Natural killer cell (primary cell): ENCODE data around the gene PBX2. TPM values are rescaled to one million over a fixed set of nuclear protein-coding genes. Genes with fewer than 3 reads are reported as not detected.

Source experiments
- ATAC-seq, 3 donors: fragments of 150-1000 bp in 2 of 3; fragments of 200-7000 bp in 1 of 3; cut with Tn5 transposase; 1 replicate in 1 of 3; 2 replicates in 2 of 3; pipeline ENCODE4 v1.10.0; 2021; ENCODE audit warnings: mild to moderate bottlenecking in 2 of 3, moderate library complexity in 2 of 3
- DNase-seq, 2 donors: peaks; one replicate each; pipeline versions ENCODE4 v3.0.0 to v3.0.0-alpha.2; 2013 to 2021; ENCODE audit warnings: mixed read lengths in 1 of 2
- H3K27ac ChIP-seq: one replicate; pipeline ENCODE4 v1.5.1; 2013; ENCODE audit warnings: mild to moderate bottlenecking, low read length
- H3K27me3 ChIP-seq: one replicate; pipeline ENCODE4 v1.6.1; 2013; ENCODE audit warnings: low read length; ENCODE audit not compliant: control insufficient read depth, insufficient read depth
- H3K36me3 ChIP-seq: one replicate; pipeline ENCODE4 v1.6.1; 2013; ENCODE audit warnings: low read length; ENCODE audit not compliant: control insufficient read depth, insufficient read depth
- H3K4me1 ChIP-seq: one replicate; pipeline ENCODE4 v1.6.1; 2013; ENCODE audit warnings: low read length; ENCODE audit not compliant: control insufficient read depth, insufficient read depth
- H3K4me3 ChIP-seq: one replicate; pipeline ENCODE4 v1.5.1; 2013; ENCODE audit warnings: low read length
- H3K9me3 ChIP-seq: one replicate; pipeline ENCODE4 v1.6.1; 2013; ENCODE audit warnings: low read length; ENCODE audit not compliant: control insufficient read depth, insufficient read depth
- H3K27ac Mint-ChIP-seq, 2 donors: one replicate each; pipeline ENCODE4 v1.8.0; 2022; ENCODE audit warnings: mild to moderate bottlenecking in 2 of 2, mixed read lengths in 2 of 2, moderate library complexity in 1 of 2
- H3K27me3 Mint-ChIP-seq, 2 donors: one replicate each; pipeline ENCODE4 v1.8.0; 2022; ENCODE audit warnings: low read depth in 2 of 2, mixed read lengths in 2 of 2
- H3K36me3 Mint-ChIP-seq: one replicate; pipeline ENCODE4 v1.8.0; 2022; ENCODE audit warnings: mixed read lengths
- H3K4me1 Mint-ChIP-seq, 2 donors: one replicate each; pipeline ENCODE4 v1.8.0; 2022; ENCODE audit warnings: mixed read lengths in 2 of 2
- H3K4me3 Mint-ChIP-seq: one replicate; pipeline ENCODE4 v1.8.0; 2022; ENCODE audit warnings: mild to moderate bottlenecking, moderate library complexity, mixed read lengths
- H3K9me3 Mint-ChIP-seq, 2 donors: one replicate each; pipeline ENCODE4 v1.8.0; 2022; ENCODE audit warnings: mixed read lengths in 2 of 2
- WGBS: methylation state at CpG from one replicate; pipeline ENCODE4 v1.1.7; 2013; ENCODE audit warnings: missing lambda C conversion rate; ENCODE audit not compliant: insufficient coverage; 5-methylcytosine and 5-hydroxymethylcytosine counted together
- intact Hi-C: fragments of 100-400 bp; cut with micrococcal nuclease; formaldehyde crosslinking; loops from one replicate; pipeline ENCODE4 v1.14.2; 2022
- total RNA-seq, 4 donors: library from RNA; stranded (reverse); fragments of 120-200 nt in 1 of 4; gene quantifications; one replicate each; pipeline versions ENCODE4 v1.2.3 to v1.2.4, GENCODE V29; 2013 to 2022
- TF ChIP-seq, protein P1 (sequence below): fragments of 200-600 bp; IDR thresholded peaks from one replicate; pipeline ENCODE4 v1.8.0; 2022; ENCODE audit warnings: antibody characterized with exemption

The PBX2 gene
- total RNA-seq, result 100 to 1,000 TPM; 111 to 116 (median 112) TPM
- 41.8 TPM for total RNA-seq (2013)

GRCh38 chr6:32190054-32190851, at the start of gene PBX2:
TSS of gene PBX2 (minus strand) at chr6:32190202. CDS start at chr6:32189915, 287 bp downstream.
- Histone ChIP-seq H3K4me1 (peaks cover 81% of the 10 kb centered on the region), H3K4me3 (peak within 1 kb of the TSS; percentile 69), H3K27ac (peak within 1 kb of the TSS; percentile 99), H3K9me3 (no peaks in the 10 kb centered on the region), H3K27me3 (no peaks in the 10 kb centered on the region), H3K36me3 (peaks cover 27% of the 10 kb centered on the region)
- TF ChIP-seq, protein P1, sequence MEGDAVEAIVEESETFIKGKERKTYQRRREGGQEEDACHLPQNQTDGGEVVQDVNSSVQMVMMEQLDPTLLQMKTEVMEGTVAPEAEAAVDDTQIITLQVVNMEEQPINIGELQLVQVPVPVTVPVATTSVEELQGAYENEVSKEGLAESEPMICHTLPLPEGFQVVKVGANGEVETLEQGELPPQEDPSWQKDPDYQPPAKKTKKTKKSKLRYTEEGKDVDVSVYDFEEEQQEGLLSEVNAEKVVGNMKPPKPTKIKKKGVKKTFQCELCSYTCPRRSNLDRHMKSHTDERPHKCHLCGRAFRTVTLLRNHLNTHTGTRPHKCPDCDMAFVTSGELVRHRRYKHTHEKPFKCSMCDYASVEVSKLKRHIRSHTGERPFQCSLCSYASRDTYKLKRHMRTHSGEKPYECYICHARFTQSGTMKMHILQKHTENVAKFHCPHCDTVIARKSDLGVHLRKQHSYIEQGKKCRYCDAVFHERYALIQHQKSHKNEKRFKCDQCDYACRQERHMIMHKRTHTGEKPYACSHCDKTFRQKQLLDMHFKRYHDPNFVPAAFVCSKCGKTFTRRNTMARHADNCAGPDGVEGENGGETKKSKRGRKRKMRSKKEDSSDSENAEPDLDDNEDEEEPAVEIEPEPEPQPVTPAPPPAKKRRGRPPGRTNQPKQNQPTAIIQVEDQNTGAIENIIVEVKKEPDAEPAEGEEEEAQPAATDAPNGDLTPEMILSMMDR, result no peak
- Mint-ChIP-seq H3K36me3 (peaks cover 19% of the 10 kb centered on the region), H3K4me3 (peak within 1 kb of the TSS; percentile 94), H3K27ac (peak within 1 kb of the TSS; percentile 99), H3K9me3 (no peaks in the 10 kb centered on the region), H3K27me3 (no peaks in the 10 kb centered on the region), H3K4me1 (peaks cover 64 to 86% of the 10 kb centered on the region in 2 donors)
- WGBS, result under 1% methylated on average over 16 of the region's 23 CpGs
- peak; percentile 61 to 91 for DNase-seq
- intact Hi-C loops, result loop anchor here (1.0 to 10.0 kb wide), 2 partner anchors 12 to 215 kb away; partner anchors contain the start of genes DXO and RNF5
- ATAC-seq, result peak; percentile 73 to 86 (median 76)

DNA sequence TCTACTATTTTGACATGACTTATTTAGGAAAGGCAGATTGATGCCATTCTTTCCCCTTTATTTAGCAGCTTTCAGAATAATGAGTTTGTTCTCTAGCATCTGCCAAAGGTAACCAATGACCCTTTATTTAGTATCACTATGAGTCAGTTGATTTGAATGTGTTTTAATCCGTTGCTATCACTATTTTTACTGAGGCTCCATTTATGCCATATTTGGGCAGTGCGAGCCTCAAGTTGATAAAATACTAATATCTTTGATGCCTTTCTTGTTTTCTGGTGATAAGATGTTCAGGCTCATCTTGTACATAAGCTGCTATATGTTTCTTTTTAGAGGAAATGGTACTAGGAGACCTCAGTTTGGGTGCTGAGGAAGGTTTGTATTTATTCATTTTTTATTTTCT, 49.5 kb upstream of the PBX2 start:
- H3K27me3 ChIP-seq, result no peaks in the 10 kb centered on the region
- H3K27ac ChIP-seq, result no peak overlapping the region
- H3K36me3 Mint-ChIP-seq, result no peaks in the 10 kb centered on the region
- H3K4me1 ChIP-seq, result peaks cover 2% of the 10 kb centered on the region
- H3K9me3 Mint-ChIP-seq, result no peaks in the 10 kb centered on the region
- no peak for ATAC-seq
- H3K4me3 ChIP-seq, result no peak overlapping the region
- H3K36me3 ChIP-seq, result no peaks in the 10 kb centered on the region
- H3K27ac Mint-ChIP-seq, result no peak overlapping the region
- H3K9me3 ChIP-seq, result no peaks in the 10 kb centered on the region
- TF ChIP-seq, protein P1, result no peak
- intact Hi-C loops, result no loop called here
- no peak for DNase-seq
- H3K4me1 Mint-ChIP-seq, result no peaks in the 10 kb centered on the region
- no peak overlapping the region for H3K4me3 Mint-ChIP-seq
- WGBS, result 100% methylated on average over 1 of the region's 2 CpGs
- peaks cover 0 to 8% of the 10 kb centered on the region in 2 donors for H3K27me3 Mint-ChIP-seq

GRCh38 chr6:32234934-32235333, 44.9 kb upstream of the PBX2 start:
- H3K4me3 Mint-ChIP-seq, result no peak overlapping the region
- no peak overlapping the region for H3K27ac ChIP-seq
- TF ChIP-seq, protein P1, result no peak
- H3K27ac Mint-ChIP-seq, result no peak overlapping the region
- H3K4me3 ChIP-seq, result no peak overlapping the region
- intact Hi-C loops, result no loop called here
- peaks cover 0 to 5% of the 10 kb centered on the region in 2 donors for H3K27me3 Mint-ChIP-seq
- ATAC-seq (no peak), DNase-seq (peak in 1 of 2 donors; percentile 29)
- no peaks in the 10 kb centered on the region for H3K36me3 ChIP-seq
- WGBS, result 56% methylated on average over 4 of the region's 4 CpGs
- no peaks in the 10 kb centered on the region for H3K36me3 Mint-ChIP-seq
- no peaks in the 10 kb centered on the region for H3K4me1 Mint-ChIP-seq
- no peaks in the 10 kb centered on the region for H3K4me1 ChIP-seq
- H3K9me3 Mint-ChIP-seq, result no peaks in the 10 kb centered on the region
- H3K9me3 ChIP-seq, result no peaks in the 10 kb centered on the region
- H3K27me3 ChIP-seq, result no peaks in the 10 kb centered on the region
